HepG2 (cell line): Measurements from ENCODE around the gene PRICKLE3. TPM values are rescaled to one million over a fixed set of nuclear protein-coding genes. Genes with fewer than 3 reads are reported as not detected.

Source experiments
- ATAC-seq: fragments of 200-7000 bp; cut with Tn5 transposase; 3 replicates; pipeline ENCODE4 v1.9.1; 2020; ENCODE audit warnings: mild to moderate bottlenecking, moderate library complexity
- BruUV-seq: library from RNA; stranded (reverse); fragments of 400-500 nt; replicated peaks from 2 replicates; lab custom pipeline; 2021; lab: Mats Ljungman, UMichigan
- CTCF ChIA-PET: fragments of 300-600 bp; formaldehyde crosslinking; extraction: SDS; loops from one replicate; lab custom pipeline; 2021; ENCODE audit warnings: low total read pairs, inconsistent platforms, low intra/inter-chr PET ratio; lab: Yijun Ruan, JAX
- POLR2A ChIA-PET: fragments of 350-600 bp; sonication (Branson Sonifier 250); formaldehyde crosslinking; loops from one replicate; lab custom pipeline; 2020; ENCODE audit warnings: antibody characterized with exemption, inconsistent platforms; lab: Yijun Ruan, JAX
- DNase-seq: peaks from one replicate; pipeline ENCODE4 v3.0.0-alpha.2; 2015; ENCODE audit warnings: low spot score
- FAIRE-seq: peaks from 3 replicates; lab custom pipeline; 2011; peaks lifted over from hg19 to GRCh38; lab: Jason Lieb, UNC
- H2AFZ ChIP-seq: one replicate; pipeline ENCODE4 v1.6.1; 2011; ENCODE audit warnings: low read length, inconsistent platforms
- H3K27ac ChIP-seq: fragments of 300-600 bp; 3 replicates; pipeline ENCODE4 v1.8.0; 2011; ENCODE audit warnings: mixed run types, mild to moderate bottlenecking, mixed read lengths, low read length, inconsistent platforms; ENCODE audit not compliant: insufficient read depth; ENCODE audit errors: extremely low read length
- H3K27me3 ChIP-seq, 2 experiments: fragments of 200-600 bp in 1 of 2; 2 replicates in 1 of 2; 3 replicates in 1 of 2; pipeline versions ENCODE4 v1.6.0 to v1.8.0; 2011; ENCODE audit warnings: low read length in 2 of 2, mild to moderate bottlenecking in 2 of 2, moderate library complexity in 2 of 2, inconsistent platforms in 1 of 2; ENCODE audit not compliant: insufficient read depth in 2 of 2, control insufficient read depth in 1 of 2
- H3K36me3 ChIP-seq, 2 experiments: fragments of 200-600 bp in 1 of 2; replicated peaks in 1 of 2; 2 replicates in 1 of 2; 3 replicates in 1 of 2; pipeline versions ENCODE4 v1.5.1 to v1.8.0; 2011; ENCODE audit warnings: low read length in 2 of 2, inconsistent platforms in 1 of 2; ENCODE audit not compliant: insufficient read depth in 2 of 2, control insufficient read depth in 1 of 2
- H3K4me1 ChIP-seq: 2 replicates; pipeline ENCODE4 v1.5.1; 2012; ENCODE audit warnings: low read length, inconsistent platforms; ENCODE audit not compliant: insufficient read depth
- H3K4me2 ChIP-seq: 2 replicates; pipeline ENCODE4 v1.6.0; 2011; ENCODE audit warnings: low read depth, low read length, inconsistent platforms
- H3K4me3 ChIP-seq, 3 experiments: fragments of 200-600 bp in 1 of 3; sonication (generic), shearing (Covaris generic) in 1 of 3; replicated peaks in 1 of 3; 2 replicates each; pipeline ENCODE4 v1.5.1; 2011 to 2016; ENCODE audit warnings: low read length in 3 of 3, inconsistent platforms in 2 of 3, low read depth in 2 of 3, mild to moderate bottlenecking in 2 of 3, control low read depth in 1 of 3, mixed read lengths in 1 of 3; ENCODE audit not compliant: insufficient read depth in 1 of 3
- H3K79me2 ChIP-seq: one replicate; pipeline ENCODE4 v1.6.1; 2011; ENCODE audit warnings: low read length, inconsistent platforms; ENCODE audit not compliant: insufficient read depth
- H3K9ac ChIP-seq: 2 replicates; pipeline ENCODE4 v1.6.0; 2011; ENCODE audit warnings: mild to moderate bottlenecking, low read depth, low read length, inconsistent platforms; ENCODE audit not compliant: insufficient read depth
- H3K9me3 ChIP-seq: 2 replicates; pipeline ENCODE4 v1.5.1; 2012; ENCODE audit warnings: mild to moderate bottlenecking, low read length
- H4K20me1 ChIP-seq: 2 replicates; pipeline ENCODE4 v1.6.0; 2011; ENCODE audit warnings: inconsistent platforms, mild to moderate bottlenecking, low read length, moderate library complexity; ENCODE audit not compliant: insufficient read depth
- ARNTL ChIP-seq: sonication (generic); formaldehyde crosslinking; IDR thresholded peaks from 2 replicates; pipeline ENCODE4 v1.4.0; 2020; ENCODE audit warnings: mild to moderate bottlenecking, missing genetic modification reagents
- IRX3 ChIP-seq: sonication (generic); formaldehyde crosslinking; IDR thresholded peaks from 2 replicates; pipeline ENCODE4 v1.8.1; 2023; ENCODE audit warnings: mild to moderate bottlenecking, low read depth, missing genetic modification reagents, borderline replicate concordance
- MXD3 ChIP-seq: IDR thresholded peaks from 2 replicates; pipeline ENCODE4 v1.6.1; 2016; ENCODE audit warnings: mild to moderate bottlenecking, missing biosample characterization, missing genetic modification reagents
- NR1H2 ChIP-seq: sonication (generic); formaldehyde crosslinking; IDR thresholded peaks from 2 replicates; pipeline ENCODE4 v1.8.1; 2022; ENCODE audit warnings: low read depth, missing genetic modification reagents, borderline replicate concordance
- SNRNP70 ChIP-seq: fragments of 200-400 bp; formaldehyde crosslinking; IDR thresholded peaks from 2 replicates; pipeline ENCODE4 v1.6.1; 2017; ENCODE audit warnings: mild to moderate bottlenecking, low read depth, low read length, moderate library complexity
- U2AF1 ChIP-seq: fragments of 200-400 bp; formaldehyde crosslinking; optimal IDR thresholded peaks from 2 replicates; pipeline ENCODE3; 2017; ENCODE audit warnings: mild to moderate bottlenecking, low read depth, low read length
- YY1 ChIP-seq: IDR thresholded peaks from 2 replicates; pipeline ENCODE4 v1.6.1; 2011; ENCODE audit warnings: low read length, low read depth, moderate library complexity, mild to moderate bottlenecking; ENCODE audit not compliant: insufficient read depth, insufficient replicate concordance
- ZBTB42 ChIP-seq: sonication (generic); formaldehyde crosslinking; IDR thresholded peaks from 2 replicates; pipeline ENCODE4 v1.5.0; 2020; ENCODE audit warnings: mild to moderate bottlenecking, missing genetic modification reagents
- ZNF124 ChIP-seq: sonication (generic); formaldehyde crosslinking; IDR thresholded peaks from 2 replicates; pipeline ENCODE4 v1.4.0; 2020; ENCODE audit warnings: missing genetic modification reagents
- WGBS: methylation state at CpG from one replicate; pipeline ENCODE4 v1.1.6; 2017; ENCODE audit warnings: low lambda C conversion rate; 5-methylcytosine and 5-hydroxymethylcytosine counted together
- in situ Hi-C: cut with HindIII; loops from 2 replicates; pipeline ENCODE4 v1.10.0; 2017; ENCODE audit warnings: low pct_unique_long_range_greater_than_20kb; ENCODE audit not compliant: extremely low pct_ligation_motif_present
- intact Hi-C: fragments of 100-400 bp; cut with micrococcal nuclease; formaldehyde crosslinking; loops from one replicate; pipeline ENCODE4 v1.10.0; 2022; ENCODE audit not compliant: unreplicated experiment
- polyA plus RNA-seq, 8 experiments: library from polyadenylated mRNA; depleted of rRNA in 3 of 8; stranded (reverse) in 7 of 8; unstranded in 1 of 8; fragments of >200 nt; fragmentation: Illumina TruSeq in 4 of 8; extraction: Trizol in 4 of 8; gene quantifications; 2 replicates each; pipeline versions ENCODE4 v1.2.1 to v1.2.3, GENCODE V29; 2011 to 2016; ENCODE audit warnings: low read depth in 4 of 8, missing spikeins in 1 of 8, mixed read lengths in 1 of 8; ENCODE audit not compliant: insufficient read depth in 1 of 8
- total RNA-seq, 5 experiments: library from RNA; depleted of rRNA; stranded (reverse); fragments of >200 nt; fragmentation: Illumina TruSeq; extraction: Trizol; gene quantifications; 2 replicates each; pipeline ENCODE4 v1.2.3, GENCODE V29; 2016; ENCODE audit warnings: low read depth in 1 of 5

PRICKLE3 gene
- total and polyA plus RNA-seq, 2 of the 13 experiments (the other 11 are each of a cell fraction or from before 2014, with no cell fraction given), result 2.6 TPM

- DNase-seq, result no peak
- Histone ChIP-seq H3K9me3 (no peaks in the 10 kb centered on the region), H3K4me2 (no peak overlapping the region), H2AFZ (no peak overlapping the region), H3K9ac (no peak overlapping the region), H4K20me1 (no peaks in the 10 kb centered on the region), H3K4me3 (no peak overlapping the region), H3K27me3 (no peaks in the 10 kb centered on the region), H3K36me3 (no peaks in the 10 kb centered on the region), H3K79me2 (no peaks in the 10 kb centered on the region), H3K4me1 (no peaks in the 10 kb centered on the region), H3K27ac (no peak overlapping the region)
- ATAC-seq, result no peak
- no peak for FAIRE-seq
- WGBS, result no CpG with 5 or more reads among the region's 8 CpGs
- intact Hi-C loops (no loop called here), in situ Hi-C loops (no loop called here)
- BruUV-seq, result no TSS peak
- TF ChIP-seq NR1H2 (CRISPR knock-in tag) (no peak), ZBTB42 (no peak), ARNTL (no peak), SNRNP70 (no peak), MXD3 (CRISPR knock-in tag) (no peak), IRX3 (no peak)
- ChIA-PET POLR2A (interaction anchor here (0.7 kb wide), 1 partner anchor 16 kb away, joined by 3 read pairs; no protein-coding TSS in a partner anchor), CTCF (no interaction called here)
These were observed 20.4 kb upstream of the PRICKLE3 start for GRCh38 chrX:49206543-49206942.

- CTCF ChIA-PET, result no interaction called here
- no peaks in the 10 kb centered on the region for H3K9me3 ChIP-seq
- no peak for TF ChIP-seq U2AF1
- no peak for TF ChIP-seq YY1
- no peak for TF ChIP-seq ZNF124
- TF ChIP-seq, all 625 proteins: peak for 0
- DNase-seq (no peak), FAIRE-seq (no peak), ATAC-seq (no peak)
- intact Hi-C loops, result no loop called here
- in situ Hi-C loops, result no loop called here
- H3K79me2 ChIP-seq, result no peaks in the 10 kb centered on the region
- no peak overlapping the region for H3K27ac ChIP-seq
- H4K20me1 ChIP-seq, result no peaks in the 10 kb centered on the region
- H3K4me1 ChIP-seq, result peaks cover 8% of the 10 kb centered on the region
- WGBS, result no CpG with 5 or more reads among the region's 13 CpGs
- no peaks in the 10 kb centered on the region for H3K27me3 ChIP-seq
- BruUV-seq, result no TSS peak
- H3K9ac ChIP-seq, result no peak overlapping the region
- POLR2A ChIA-PET, result no interaction called here
- H3K36me3 ChIP-seq, result no peaks in the 10 kb centered on the region
- no peak overlapping the region for H3K4me2 ChIP-seq
- no peak overlapping the region for H3K4me3 ChIP-seq
- no peak overlapping the region for H2AFZ ChIP-seq
These were observed 19.3 kb upstream of the PRICKLE3 start for GRCh38 chrX:49205443-49205842.
